GM23338 (cell line): Measurements from ENCODE around the gene CCDC124. TPM values are rescaled to one million over a fixed set of nuclear protein-coding genes. Genes with fewer than 3 reads are reported as not detected.

Experiments
- ATAC-seq: fragments of 200-7000 bp; cut with Tn5 transposase; 3 replicates; pipeline ENCODE4 v1.9.1; 2020
- DNase-seq: peaks from one replicate; pipeline ENCODE4 v3.0.0-alpha.2; 2015; ENCODE audit warnings: low spot score
- H2AFZ ChIP-seq: fragments of 200-600 bp; sonication (generic); 2 replicates; pipeline ENCODE4 v1.8.0; 2016; ENCODE audit warnings: antibody characterized with exemption, mild to moderate bottlenecking, moderate library complexity
- H3F3A ChIP-seq: fragments of 200-600 bp; sonication (generic); replicated peaks from 2 replicates; pipeline ENCODE4 v1.8.0; 2017; ENCODE audit warnings: antibody characterized with exemption, mixed run types, low read depth
- H3K27ac ChIP-seq: fragments of 200-600 bp; sonication (generic); 2 replicates; pipeline ENCODE4 v1.6.1; 2016; ENCODE audit warnings: low read depth
- H3K27me3 ChIP-seq: fragments of 200-600 bp; sonication (generic); 2 replicates; pipeline ENCODE4 v1.8.0; 2016; ENCODE audit warnings: mild to moderate bottlenecking, mixed run types, moderate library complexity; ENCODE audit not compliant: insufficient read depth
- H3K36me3 ChIP-seq: fragments of 200-600 bp; sonication (generic); 2 replicates; pipeline ENCODE4 v1.8.0; 2016; ENCODE audit warnings: mild to moderate bottlenecking; ENCODE audit not compliant: insufficient read depth
- H3K4me1 ChIP-seq: fragments of 200-600 bp; sonication (generic); 2 replicates; pipeline ENCODE4 v1.8.0; 2016; ENCODE audit warnings: mild to moderate bottlenecking, moderate library complexity; ENCODE audit not compliant: insufficient read depth
- H3K4me2 ChIP-seq: fragments of 200-600 bp; sonication (generic); 2 replicates; pipeline ENCODE4 v1.7.1; 2017; ENCODE audit warnings: mixed run types
- H3K4me3 ChIP-seq: fragments of 200-600 bp; sonication (generic); 2 replicates; pipeline ENCODE4 v1.6.1; 2016; ENCODE audit warnings: mixed run types
- H3K79me2 ChIP-seq: fragments of 200-600 bp; sonication (generic); replicated peaks from 2 replicates; pipeline ENCODE4 v1.8.0; 2017; ENCODE audit warnings: mild to moderate bottlenecking; ENCODE audit not compliant: insufficient read depth
- H3K9me2 ChIP-seq: fragments of 200-600 bp; sonication (generic); 2 replicates; pipeline ENCODE4 v1.8.0; 2017; ENCODE audit not compliant: insufficient read depth
- H4K20me1 ChIP-seq: fragments of 200-600 bp; sonication (generic); replicated peaks from 2 replicates; pipeline ENCODE4 v1.8.0; 2017; ENCODE audit warnings: mild to moderate bottlenecking; ENCODE audit not compliant: insufficient read depth
- H3K27ac Mint-ChIP-seq: 2 replicates; pipeline ENCODE4 v1.8.0; 2020; ENCODE audit warnings: inconsistent platforms, mild to moderate bottlenecking, moderate library complexity, mixed read lengths
- H3K27me3 Mint-ChIP-seq: 3 replicates; pipeline ENCODE4 v1.8.0; 2022; ENCODE audit warnings: low read depth, mild to moderate bottlenecking, moderate library complexity, mixed read lengths, inconsistent platforms; ENCODE audit not compliant: insufficient read depth, poor library complexity
- H3K36me3 Mint-ChIP-seq: 3 replicates; pipeline ENCODE4 v1.8.0; 2021; ENCODE audit warnings: low read depth, mild to moderate bottlenecking, inconsistent platforms, moderate library complexity, mixed read lengths
- H3K4me1 Mint-ChIP-seq: 3 replicates; pipeline ENCODE4 v1.8.0; 2020; ENCODE audit warnings: mild to moderate bottlenecking, inconsistent platforms, mixed read lengths
- H3K4me3 Mint-ChIP-seq: 3 replicates; pipeline ENCODE4 v1.8.0; 2021; ENCODE audit warnings: moderate library complexity, mild to moderate bottlenecking, inconsistent platforms, mixed read lengths
- H3K9me3 Mint-ChIP-seq: 3 replicates; pipeline ENCODE4 v1.8.0; 2020; ENCODE audit warnings: moderate library complexity, mild to moderate bottlenecking, inconsistent platforms, mixed read lengths
- CREB1 ChIP-seq: fragments of 250-450 bp; sonication (Bioruptor Pico); IDR thresholded peaks from 2 replicates; pipeline ENCODE4 v1.5.0; 2020; ENCODE audit warnings: low read depth, mild to moderate bottlenecking, moderate library complexity
- EZH2 ChIP-seq: fragments of 200-600 bp; sonication (generic); IDR thresholded peaks from one replicate; pipeline ENCODE4 v1.8.0; 2017; ENCODE audit warnings: antibody characterized with exemption, mild to moderate bottlenecking, low read depth; ENCODE audit not compliant: unreplicated experiment
- EZH2phosphoT487 ChIP-seq: fragments of 200-600 bp; sonication (generic); IDR thresholded peaks from one replicate; pipeline ENCODE4 v1.8.1; 2018; ENCODE audit warnings: antibody characterized with exemption; ENCODE audit not compliant: unreplicated experiment
- NANOG ChIP-seq: IDR thresholded peaks from 2 replicates; pipeline ENCODE4 v1.6.1; 2016; ENCODE audit warnings: antibody characterized with exemption, borderline replicate concordance
- POLR2AphosphoS5 ChIP-seq: IDR thresholded peaks from 2 replicates; pipeline ENCODE4 v1.6.1; 2016; ENCODE audit warnings: antibody characterized with exemption, low read depth
- STAT1 ChIP-seq: IDR thresholded peaks from one replicate; pipeline ENCODE4 v1.6.1; 2016; ENCODE audit warnings: antibody characterized with exemption; ENCODE audit not compliant: unreplicated experiment
- ZNF114 ChIP-seq: fragments of 250-450 bp; sonication (Bioruptor Pico); IDR thresholded peaks from 2 replicates; pipeline ENCODE4 v1.5.0; 2020; ENCODE audit warnings: mild to moderate bottlenecking, moderate library complexity
- ZNF331 ChIP-seq: fragments of 250-450 bp; sonication (Bioruptor Pico); IDR thresholded peaks from 2 replicates; pipeline ENCODE4 v1.5.0; 2020; ENCODE audit warnings: low read depth, mild to moderate bottlenecking, moderate library complexity
- polyA plus RNA-seq: library from polyadenylated mRNA; unstranded; fragments of >200 nt; fragmentation: Nextera tagmentation; extraction: Ambion mirVana; gene quantifications from 2 replicates; pipeline ENCODE4 v1.2.1, GENCODE V29; 2016
- total RNA-seq: library from RNA; depleted of rRNA; stranded (reverse); fragments of >200 nt; shearing (Covaris generic); gene quantifications from 2 replicates; pipeline ENCODE4 v1.2.3, GENCODE V29; 2014
- TF ChIP-seq, protein P1 (sequence below): IDR thresholded peaks from one replicate; pipeline ENCODE4 v1.6.1; 2018; ENCODE audit warnings: antibody characterized with exemption; ENCODE audit not compliant: unreplicated experiment
- TF ChIP-seq, protein P2 (sequence below): IDR thresholded peaks from 2 replicates; pipeline ENCODE4 v1.6.1; 2016; ENCODE audit warnings: antibody characterized with exemption
- TF ChIP-seq, protein P3 (sequence below), 2 experiments: fragments of 200-600 bp in 1 of 2; sonication (generic) in 1 of 2; conservative IDR thresholded peaks; 2 replicates each; pipeline versions ENCODE4 v1.5.1 to v1.6.1; 2016 to 2017; ENCODE audit warnings: antibody characterized with exemption in 2 of 2, low read depth in 2 of 2, mild to moderate bottlenecking in 2 of 2, moderate library complexity in 1 of 2

The CCDC124 gene
- total and polyA plus RNA-seq, 2 experiments from 2014 or later = 56.0 to 182 TPM

DNA sequence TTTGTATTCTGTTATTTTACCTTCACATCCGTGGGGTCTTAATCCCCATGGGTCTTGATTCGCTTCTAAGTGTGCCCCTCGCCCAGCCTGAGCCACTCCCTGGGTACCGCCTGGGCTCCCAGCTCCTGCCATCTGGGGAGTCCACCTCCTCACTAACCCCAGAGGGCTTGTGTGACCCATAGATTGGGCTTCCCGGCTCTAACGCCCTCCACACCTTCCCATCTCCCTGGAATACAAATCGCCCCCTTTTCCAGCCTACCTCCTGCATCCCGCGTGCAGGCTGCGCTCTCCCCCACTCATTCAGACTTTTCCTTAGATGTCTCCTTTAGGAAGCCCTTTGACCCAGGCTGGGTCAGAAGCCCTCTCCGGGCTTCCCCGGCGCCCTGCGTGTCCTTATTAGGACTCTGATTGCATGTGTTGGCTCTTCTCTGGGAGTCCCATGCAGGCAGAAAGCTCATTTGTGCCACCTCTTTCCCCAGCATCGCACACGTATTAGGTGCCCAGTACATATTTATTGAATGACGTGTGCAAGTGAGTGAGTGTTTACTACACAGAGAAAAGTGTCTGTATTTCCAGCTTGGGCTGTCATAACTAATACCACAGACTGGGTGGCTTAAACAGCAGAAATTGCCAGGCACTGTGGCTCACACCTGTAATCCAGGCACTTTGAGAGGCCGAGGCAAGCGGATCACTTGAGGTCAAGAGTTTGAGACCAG lies 757 bp downstream of the CCDC124 start (continued):
- TF ChIP-seq, protein P1, sequence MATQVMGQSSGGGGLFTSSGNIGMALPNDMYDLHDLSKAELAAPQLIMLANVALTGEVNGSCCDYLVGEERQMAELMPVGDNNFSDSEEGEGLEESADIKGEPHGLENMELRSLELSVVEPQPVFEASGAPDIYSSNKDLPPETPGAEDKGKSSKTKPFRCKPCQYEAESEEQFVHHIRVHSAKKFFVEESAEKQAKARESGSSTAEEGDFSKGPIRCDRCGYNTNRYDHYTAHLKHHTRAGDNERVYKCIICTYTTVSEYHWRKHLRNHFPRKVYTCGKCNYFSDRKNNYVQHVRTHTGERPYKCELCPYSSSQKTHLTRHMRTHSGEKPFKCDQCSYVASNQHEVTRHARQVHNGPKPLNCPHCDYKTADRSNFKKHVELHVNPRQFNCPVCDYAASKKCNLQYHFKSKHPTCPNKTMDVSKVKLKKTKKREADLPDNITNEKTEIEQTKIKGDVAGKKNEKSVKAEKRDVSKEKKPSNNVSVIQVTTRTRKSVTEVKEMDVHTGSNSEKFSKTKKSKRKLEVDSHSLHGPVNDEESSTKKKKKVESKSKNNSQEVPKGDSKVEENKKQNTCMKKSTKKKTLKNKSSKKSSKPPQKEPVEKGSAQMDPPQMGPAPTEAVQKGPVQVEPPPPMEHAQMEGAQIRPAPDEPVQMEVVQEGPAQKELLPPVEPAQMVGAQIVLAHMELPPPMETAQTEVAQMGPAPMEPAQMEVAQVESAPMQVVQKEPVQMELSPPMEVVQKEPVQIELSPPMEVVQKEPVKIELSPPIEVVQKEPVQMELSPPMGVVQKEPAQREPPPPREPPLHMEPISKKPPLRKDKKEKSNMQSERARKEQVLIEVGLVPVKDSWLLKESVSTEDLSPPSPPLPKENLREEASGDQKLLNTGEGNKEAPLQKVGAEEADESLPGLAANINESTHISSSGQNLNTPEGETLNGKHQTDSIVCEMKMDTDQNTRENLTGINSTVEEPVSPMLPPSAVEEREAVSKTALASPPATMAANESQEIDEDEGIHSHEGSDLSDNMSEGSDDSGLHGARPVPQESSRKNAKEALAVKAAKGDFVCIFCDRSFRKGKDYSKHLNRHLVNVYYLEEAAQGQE = no peak
- TF ChIP-seq, protein P2, sequence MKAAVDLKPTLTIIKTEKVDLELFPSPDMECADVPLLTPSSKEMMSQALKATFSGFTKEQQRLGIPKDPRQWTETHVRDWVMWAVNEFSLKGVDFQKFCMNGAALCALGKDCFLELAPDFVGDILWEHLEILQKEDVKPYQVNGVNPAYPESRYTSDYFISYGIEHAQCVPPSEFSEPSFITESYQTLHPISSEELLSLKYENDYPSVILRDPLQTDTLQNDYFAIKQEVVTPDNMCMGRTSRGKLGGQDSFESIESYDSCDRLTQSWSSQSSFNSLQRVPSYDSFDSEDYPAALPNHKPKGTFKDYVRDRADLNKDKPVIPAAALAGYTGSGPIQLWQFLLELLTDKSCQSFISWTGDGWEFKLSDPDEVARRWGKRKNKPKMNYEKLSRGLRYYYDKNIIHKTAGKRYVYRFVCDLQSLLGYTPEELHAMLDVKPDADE = no peak
- no peak for TF ChIP-seq EZH2phosphoT487
- TF ChIP-seq STAT1 = no peak
- no peak for TF ChIP-seq ZNF331
- no peak for TF ChIP-seq ZNF114
- TF ChIP-seq POLR2AphosphoS5 = no peak
- no peak for TF ChIP-seq CREB1 (CRISPR knock-in tag)
- TF ChIP-seq EZH2 = no peak
- no peak for TF ChIP-seq NANOG
- TF ChIP-seq, protein P3, sequence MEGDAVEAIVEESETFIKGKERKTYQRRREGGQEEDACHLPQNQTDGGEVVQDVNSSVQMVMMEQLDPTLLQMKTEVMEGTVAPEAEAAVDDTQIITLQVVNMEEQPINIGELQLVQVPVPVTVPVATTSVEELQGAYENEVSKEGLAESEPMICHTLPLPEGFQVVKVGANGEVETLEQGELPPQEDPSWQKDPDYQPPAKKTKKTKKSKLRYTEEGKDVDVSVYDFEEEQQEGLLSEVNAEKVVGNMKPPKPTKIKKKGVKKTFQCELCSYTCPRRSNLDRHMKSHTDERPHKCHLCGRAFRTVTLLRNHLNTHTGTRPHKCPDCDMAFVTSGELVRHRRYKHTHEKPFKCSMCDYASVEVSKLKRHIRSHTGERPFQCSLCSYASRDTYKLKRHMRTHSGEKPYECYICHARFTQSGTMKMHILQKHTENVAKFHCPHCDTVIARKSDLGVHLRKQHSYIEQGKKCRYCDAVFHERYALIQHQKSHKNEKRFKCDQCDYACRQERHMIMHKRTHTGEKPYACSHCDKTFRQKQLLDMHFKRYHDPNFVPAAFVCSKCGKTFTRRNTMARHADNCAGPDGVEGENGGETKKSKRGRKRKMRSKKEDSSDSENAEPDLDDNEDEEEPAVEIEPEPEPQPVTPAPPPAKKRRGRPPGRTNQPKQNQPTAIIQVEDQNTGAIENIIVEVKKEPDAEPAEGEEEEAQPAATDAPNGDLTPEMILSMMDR (conservative IDR thresholded peaks at IDR 0.05; ENCODE audit: low read depth in 2 of 2) = no peak

DNA sequence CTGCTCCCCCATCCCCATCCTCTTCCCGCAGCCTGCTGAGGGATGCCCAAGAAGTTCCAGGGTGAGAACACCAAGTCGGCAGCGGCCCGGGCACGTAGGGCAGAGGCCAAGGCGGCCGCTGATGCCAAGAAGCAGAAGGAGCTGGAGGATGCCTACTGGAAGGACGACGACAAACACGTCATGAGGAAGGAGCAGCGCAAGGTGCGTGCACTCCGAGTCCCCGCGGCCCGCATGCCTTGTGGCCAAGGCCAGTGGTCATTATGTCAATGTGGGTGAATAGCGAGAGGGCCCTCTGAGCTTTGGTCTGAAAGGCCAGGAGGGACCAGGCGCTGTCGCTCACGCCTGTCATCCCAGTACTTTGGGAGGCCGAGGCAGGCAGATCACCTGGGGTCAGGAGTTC lies 3.6 kb downstream of the CCDC124 start:
- Histone ChIP-seq H3K27me3 (no peaks in the 10 kb centered on the region), H3F3A (peaks cover 13% of the 10 kb centered on the region; the same call in 1 of the 2 replicates), H3K27ac (no peak overlapping the region), H3K4me1 (peaks cover 4% of the 10 kb centered on the region; the same call in 1 of the 2 replicates), H3K79me2 (peaks cover 10% of the 10 kb centered on the region), H2AFZ (no peak overlapping the region), H3K9me2 (no peaks in the 10 kb centered on the region), H3K36me3 (no peaks in the 10 kb centered on the region), H4K20me1 (0 out of 2 replicates have a peak, but pooled peaks cover 3% of the 10 kb centered on the region), H3K4me2 (no peak overlapping the region), H3K4me3 (no peak overlapping the region)
- ATAC-seq (no peak), DNase-seq (no peak)
- Mint-ChIP-seq H3K27me3 (peaks cover 14% of the 10 kb centered on the region), H3K4me1 (peaks cover 11% of the 10 kb centered on the region), H3K27ac (no peak overlapping the region), H3K36me3 (peaks cover 14% of the 10 kb centered on the region; the same call in 2 of the 3 replicates), H3K4me3 (no peak overlapping the region), H3K9me3 (no peaks in the 10 kb centered on the region)
- no peak for TF ChIP-seq POLR2AphosphoS5
- TF ChIP-seq STAT1 = no peak
